Lower leg skin (tissue), 3 donors: ENCODE results near the gene PRR7.

Experiments used
- CTCF ChIP-seq, 3 donors: fragments of 450-650 bp; IDR thresholded peaks; one replicate each; pipeline ENCODE4 v1.5.1; 2016; ENCODE audit warnings: antibody characterized with exemption in 3 of 3, mild to moderate bottlenecking in 3 of 3, moderate library complexity in 2 of 3
- POLR2A ChIP-seq, 2 donors: fragments of 450-650 bp; IDR thresholded peaks; one replicate each; pipeline ENCODE4 v1.6.1; 2016 to 2017; ENCODE audit warnings: antibody characterized with exemption in 2 of 2, mild to moderate bottlenecking in 1 of 2, moderate library complexity in 1 of 2

- TF ChIP-seq CTCF (IDR thresholded peaks at IDR 0.05) = no peak
- TF ChIP-seq POLR2A (IDR thresholded peaks at IDR 0.05) = no peak
Observed at GRCh38 chr5:177402271-177403043, 44.2 kb upstream of the PRR7 start.
